GM19372 (cell line): ENCODE measurements around the gene USH2A.

ENCODE experiments used
- ATAC-seq: cut with Tn5 transposase; IDR thresholded peaks from one replicate; pipeline ENCODE4 v1.9.1; 2021; ENCODE audit warnings: mild to moderate bottlenecking, low read depth, moderate library complexity; ENCODE audit not compliant: unreplicated experiment

The USH2A gene, protein sequence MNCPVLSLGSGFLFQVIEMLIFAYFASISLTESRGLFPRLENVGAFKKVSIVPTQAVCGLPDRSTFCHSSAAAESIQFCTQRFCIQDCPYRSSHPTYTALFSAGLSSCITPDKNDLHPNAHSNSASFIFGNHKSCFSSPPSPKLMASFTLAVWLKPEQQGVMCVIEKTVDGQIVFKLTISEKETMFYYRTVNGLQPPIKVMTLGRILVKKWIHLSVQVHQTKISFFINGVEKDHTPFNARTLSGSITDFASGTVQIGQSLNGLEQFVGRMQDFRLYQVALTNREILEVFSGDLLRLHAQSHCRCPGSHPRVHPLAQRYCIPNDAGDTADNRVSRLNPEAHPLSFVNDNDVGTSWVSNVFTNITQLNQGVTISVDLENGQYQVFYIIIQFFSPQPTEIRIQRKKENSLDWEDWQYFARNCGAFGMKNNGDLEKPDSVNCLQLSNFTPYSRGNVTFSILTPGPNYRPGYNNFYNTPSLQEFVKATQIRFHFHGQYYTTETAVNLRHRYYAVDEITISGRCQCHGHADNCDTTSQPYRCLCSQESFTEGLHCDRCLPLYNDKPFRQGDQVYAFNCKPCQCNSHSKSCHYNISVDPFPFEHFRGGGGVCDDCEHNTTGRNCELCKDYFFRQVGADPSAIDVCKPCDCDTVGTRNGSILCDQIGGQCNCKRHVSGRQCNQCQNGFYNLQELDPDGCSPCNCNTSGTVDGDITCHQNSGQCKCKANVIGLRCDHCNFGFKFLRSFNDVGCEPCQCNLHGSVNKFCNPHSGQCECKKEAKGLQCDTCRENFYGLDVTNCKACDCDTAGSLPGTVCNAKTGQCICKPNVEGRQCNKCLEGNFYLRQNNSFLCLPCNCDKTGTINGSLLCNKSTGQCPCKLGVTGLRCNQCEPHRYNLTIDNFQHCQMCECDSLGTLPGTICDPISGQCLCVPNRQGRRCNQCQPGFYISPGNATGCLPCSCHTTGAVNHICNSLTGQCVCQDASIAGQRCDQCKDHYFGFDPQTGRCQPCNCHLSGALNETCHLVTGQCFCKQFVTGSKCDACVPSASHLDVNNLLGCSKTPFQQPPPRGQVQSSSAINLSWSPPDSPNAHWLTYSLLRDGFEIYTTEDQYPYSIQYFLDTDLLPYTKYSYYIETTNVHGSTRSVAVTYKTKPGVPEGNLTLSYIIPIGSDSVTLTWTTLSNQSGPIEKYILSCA (N-terminal part only)

DNA sequence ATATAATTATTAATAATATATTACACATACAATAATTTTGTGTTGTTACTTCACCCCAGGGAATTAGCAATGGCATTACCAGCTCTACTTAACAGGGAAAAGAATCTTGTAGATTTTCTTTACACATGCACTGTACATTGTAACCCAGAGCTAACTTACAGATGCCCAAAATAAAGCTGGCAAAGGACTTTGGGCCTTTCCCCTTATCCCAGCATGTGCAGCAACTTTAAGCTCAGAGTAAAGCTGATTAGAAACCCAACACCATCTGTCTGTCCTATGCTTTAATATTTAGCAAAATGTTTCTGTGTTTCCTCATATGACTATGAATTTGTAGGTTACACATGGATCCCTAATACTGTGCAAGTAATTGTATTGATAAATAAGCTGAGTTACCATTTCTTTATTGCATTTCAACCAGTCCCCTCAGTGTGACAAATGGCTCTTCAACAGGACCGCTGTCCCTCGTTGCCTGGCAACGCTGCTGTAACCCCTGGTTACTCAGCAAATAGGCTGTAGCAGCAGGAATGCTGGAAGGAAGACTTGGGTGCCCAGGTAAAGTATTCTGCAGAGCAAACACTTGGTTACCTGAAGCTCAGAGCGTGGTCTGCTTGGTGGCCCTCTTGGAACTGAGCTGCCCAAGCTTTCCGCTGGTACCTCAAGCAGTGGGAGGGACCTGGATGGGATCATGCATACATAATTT is at the start of gene USH2A:
Gene USH2A, minus strand, starts transcription at position 628 of the 700 bp plus-strand sequence. CDS start 1,112 bp downstream, outside the sequence.
- no peak for ATAC-seq

DNA sequence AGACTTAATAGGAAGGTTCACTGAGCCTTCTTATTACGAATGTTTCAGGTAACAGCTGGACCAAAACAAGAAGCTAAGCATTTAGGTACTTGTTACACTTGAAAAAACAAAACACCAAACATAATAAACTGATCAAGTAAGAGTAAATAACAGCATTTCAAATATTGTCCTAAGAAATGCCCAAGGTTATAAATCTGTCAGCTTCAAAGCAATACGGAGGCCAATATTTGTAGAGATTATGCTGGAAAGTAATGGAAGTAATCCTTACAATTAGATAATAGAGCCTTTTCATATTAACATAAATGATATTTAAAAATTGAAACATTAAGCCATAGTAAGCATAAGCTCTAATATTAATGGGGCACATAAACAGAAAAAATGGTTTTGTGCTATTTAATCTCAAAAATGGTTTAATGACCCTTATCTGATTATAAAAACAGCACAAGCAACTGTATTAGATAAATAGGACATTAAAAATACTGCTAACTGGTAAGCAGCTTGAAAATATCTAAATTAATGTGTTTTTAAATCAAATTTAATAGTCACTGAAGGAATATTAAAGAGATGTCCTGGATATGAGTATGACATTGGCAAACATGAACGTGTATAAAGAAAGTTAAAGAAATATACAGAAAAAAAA is 43.0 kb upstream of the USH2A start:
- ATAC-seq = no peak

DNA sequence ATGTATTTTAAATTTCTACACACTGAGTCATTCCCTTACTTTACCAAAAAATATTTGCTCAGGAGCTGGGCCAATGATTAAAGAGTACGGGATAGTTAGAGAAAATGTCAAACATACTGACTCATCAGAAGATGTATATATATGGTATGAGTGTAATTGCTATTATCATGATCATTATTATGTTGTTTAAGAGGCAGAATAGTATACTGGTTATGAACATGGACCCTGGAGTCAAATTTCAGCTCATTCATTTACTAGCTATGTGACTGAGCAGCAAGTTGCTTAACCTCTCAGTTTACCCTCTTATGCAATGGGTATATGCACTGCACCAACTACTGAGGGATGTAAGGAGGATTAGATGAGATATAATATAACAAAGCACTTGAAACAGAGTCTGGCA is 41.2 kb upstream of the USH2A start:
- ATAC-seq = no peak

DNA sequence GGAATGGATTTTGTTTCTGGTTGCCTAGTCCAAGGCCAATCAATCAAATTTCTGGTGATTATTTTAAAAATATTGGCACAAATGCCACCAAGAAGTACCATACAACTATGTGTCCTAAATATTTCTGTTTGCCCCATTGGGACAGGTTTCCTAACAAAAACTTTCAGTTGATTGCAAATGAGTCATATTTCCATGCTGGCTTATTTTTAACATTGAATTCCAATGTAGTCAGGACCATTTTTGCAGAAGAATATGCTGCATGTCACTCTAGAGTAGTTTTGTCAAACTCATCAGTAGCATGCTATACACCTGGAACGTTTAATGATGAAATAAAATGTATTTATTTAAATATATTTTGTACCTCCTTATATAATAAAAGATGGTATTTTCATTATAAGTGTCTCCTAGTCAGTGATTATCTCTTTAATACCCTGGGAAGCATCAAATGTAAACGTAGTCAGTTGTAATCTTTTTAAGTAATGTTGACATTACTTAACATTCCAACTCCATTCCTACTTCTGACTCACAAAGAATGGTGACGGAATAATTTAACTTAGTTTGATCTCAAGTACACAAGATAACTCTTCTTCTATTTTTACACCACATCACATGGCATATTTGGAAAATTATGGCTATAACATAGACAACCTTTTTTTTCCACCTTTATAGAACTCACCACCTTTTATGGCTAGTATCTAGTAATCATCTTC is 39.0 kb upstream of the USH2A start:
- no peak for ATAC-seq

DNA sequence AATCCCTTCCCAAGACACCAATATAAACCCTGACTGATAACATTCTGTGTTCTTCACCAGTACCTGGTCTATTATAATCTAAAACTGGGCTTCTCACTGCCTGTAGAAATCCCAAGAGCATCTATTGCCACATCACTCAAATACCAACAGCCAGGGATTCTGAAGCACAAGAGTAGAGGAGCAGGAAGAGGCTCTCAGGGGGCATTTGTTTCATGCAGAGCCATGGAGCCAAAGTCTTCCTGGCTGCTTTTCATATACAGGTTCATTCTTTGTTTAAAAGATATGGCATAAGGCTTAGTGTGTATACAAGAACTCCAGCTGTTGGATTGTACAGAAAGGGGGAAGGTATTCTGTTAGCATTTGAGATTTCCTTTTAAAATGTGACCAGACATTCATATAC is 38.2 kb upstream of the USH2A start:
- no peak for ATAC-seq

DNA sequence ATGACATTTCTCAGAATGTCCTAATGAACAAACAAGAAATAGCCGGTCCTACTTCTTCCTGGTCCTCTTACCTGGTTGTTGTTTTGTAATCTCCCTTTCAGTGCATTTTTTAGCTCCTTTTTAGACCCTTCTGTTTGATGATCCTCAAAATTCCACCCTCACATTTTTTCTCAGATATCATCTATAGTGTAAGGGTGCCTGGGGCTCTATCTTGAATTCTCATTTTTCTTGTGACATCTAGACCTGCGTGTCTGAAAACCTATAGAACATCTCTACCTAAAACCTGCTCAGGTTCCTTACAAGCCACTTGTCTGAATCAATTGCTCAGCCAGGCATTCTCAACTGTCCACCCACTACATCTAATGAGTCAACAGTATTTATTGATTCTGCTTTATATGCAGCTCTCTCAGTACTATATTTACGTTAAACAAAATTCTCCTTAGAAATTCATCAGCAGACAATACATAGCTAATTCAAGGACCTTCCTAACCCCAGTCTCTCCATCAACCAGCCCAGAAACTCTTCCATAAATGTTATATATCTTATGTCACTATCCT is 36.5 kb upstream of the USH2A start:
- ATAC-seq = no peak

DNA sequence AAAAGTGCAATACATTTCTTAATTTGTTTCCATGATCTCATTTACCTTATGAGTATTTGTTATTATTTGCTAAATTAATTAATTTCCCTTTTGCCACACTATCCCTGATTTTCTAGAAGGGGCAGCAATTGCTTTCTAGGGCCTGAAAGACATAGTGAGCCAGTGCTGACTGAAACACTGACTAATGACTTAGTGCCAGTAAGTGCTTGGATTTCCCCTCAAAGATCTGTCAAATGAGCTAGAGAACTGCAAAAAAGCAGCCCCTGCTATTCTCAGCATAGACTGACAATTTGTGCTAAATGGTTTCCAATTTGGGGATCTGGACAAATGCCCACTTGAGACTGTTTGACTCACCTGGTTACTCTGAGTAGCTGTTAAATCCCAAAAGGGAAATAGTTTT is 35.6 kb upstream of the USH2A start:
- ATAC-seq = no peak

DNA sequence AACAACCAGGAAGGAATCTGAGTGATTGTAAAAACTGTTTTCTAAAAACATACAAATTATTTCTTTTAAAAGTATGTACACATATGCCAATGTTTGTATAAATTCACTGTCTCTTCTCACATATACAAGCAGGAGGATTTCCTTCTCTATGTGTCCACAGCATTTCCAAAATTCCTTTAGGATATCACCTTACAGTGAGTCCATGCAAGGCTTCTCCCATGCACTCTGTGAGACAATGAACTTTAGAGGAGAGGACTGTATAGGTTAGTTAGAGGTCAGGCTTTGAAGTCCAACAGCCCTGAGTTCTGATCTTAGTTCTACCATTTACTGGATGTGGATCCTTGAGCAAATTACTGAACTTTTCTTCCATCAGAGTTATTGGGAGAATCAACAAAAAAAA is 34.1 kb upstream of the USH2A start:
- ATAC-seq = no peak

DNA sequence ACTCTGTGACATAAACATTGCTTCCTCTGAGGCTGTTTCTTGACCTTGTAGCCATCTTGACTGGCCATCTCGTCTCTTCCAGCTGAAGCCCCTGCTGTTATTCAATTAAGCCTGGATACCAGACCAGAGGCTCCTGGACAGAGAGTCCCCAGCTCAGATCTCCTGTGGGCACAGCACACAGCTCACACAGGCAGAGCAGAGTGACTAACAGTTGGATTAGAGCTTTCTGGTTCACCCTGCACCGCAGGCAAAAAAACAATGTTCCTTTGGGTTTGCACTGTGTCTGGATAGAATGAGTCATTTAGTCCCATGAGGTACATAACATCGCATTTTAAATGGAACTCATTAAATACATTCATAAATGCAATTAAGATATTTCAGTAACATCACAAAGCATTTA is 33.4 kb upstream of the USH2A start:
- no peak for ATAC-seq

DNA sequence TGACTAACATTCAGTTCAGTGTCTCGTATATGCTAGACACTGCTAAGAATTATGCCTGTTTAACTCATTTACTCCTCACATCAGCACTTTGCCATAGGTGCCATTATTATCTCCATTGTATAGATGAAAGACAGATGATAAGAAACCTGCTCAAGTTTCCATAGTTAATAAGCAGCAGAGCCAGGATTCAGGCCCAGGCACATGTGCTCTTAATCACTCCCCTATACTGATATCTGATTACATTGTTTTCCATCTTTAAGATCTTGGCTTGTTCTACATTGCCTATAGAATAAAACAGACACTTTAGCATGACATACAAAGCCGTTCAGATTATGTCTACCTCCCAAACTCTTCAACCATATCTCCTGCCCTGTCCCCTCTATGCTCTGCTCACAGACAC is 30.5 kb upstream of the USH2A start:
- no peak for ATAC-seq

GRCh38 chr1:216450227-216450626 is 27.0 kb upstream of the USH2A start:
- ATAC-seq = no peak

DNA sequence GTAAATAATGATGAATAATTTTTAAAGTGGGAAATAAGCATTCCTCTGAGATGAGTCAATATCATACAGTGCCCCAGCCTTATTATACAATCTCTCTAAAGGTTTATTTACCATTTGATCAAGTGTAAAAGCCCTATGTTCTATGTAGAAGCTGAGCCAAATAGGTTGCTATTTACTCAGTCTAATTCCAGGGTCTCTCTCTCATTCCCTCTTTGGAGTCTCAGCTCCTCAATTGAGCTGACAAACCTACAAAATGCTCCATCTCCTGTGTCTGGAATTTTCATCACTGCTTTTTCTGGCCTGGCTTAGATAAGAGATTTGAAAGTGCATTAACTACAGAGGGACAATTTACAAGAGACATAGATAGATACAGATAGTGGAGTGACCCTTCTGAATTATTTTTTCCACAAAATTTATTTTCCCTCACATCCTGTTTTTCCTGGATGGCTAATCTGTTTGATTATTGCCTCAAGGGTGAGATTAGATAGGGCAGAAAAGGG is 24.8 kb upstream of the USH2A start:
- ATAC-seq = no peak

DNA sequence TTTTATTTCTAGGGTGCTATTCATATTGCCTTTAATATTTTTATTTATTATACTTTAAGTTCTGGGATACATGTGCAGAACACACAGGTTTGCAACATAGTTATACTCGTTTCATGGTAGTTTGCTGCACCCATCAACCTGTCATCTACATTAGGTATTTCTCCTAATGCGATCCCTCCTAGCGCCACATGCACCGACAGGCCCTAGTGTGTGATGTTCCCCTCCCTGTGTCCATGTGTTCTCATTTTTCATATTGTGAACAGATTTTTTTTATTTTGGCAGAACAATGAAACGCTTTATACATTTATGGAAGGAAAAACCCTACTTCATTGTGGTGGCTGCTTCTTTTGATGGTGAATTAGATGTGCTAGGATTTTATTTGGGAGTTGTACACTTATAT is 14.4 kb upstream of the USH2A start:
- ATAC-seq = no peak

DNA sequence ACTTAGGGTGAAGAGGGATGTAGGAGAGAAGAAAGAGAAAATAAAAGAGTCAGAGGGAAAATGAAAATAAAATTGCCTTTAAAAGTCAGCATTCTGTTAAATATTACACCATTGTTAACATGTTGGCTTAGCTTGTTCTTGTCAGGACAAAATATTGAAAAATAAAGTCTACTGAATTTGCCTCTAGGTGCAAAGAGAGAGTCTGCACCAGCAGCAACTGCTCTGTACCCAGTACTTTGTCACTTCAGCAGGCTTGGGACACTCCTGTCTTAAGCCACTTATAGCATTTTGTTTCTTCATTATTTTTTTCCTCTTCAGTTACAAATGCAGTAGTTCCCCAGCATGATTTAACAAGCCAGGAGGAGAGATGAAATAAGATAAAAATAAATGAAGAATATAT is 11.0 kb upstream of the USH2A start:
- ATAC-seq = no peak

DNA sequence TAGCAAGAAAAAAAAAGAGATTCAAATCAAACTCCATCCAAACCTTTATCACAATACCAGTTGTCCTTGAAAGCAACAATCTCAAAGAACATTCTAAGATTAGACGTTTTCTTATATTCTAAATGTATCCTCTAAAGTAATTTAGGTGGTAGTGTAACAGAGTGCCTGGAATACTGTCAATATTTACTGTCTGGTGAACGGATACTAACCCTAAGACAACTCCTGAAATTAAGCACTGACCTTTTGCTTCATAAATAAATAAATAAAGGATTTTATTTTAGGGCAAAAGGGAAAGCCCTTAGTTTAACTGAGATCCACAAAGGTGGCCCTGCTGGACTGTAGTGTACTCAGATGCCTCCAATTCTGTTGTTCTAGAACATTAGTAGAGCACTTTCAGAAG is 9.9 kb upstream of the USH2A start:
- ATAC-seq = no peak

GRCh38 chr1:216430744-216431143 is 7.5 kb upstream of the USH2A start:
- no peak for ATAC-seq

DNA sequence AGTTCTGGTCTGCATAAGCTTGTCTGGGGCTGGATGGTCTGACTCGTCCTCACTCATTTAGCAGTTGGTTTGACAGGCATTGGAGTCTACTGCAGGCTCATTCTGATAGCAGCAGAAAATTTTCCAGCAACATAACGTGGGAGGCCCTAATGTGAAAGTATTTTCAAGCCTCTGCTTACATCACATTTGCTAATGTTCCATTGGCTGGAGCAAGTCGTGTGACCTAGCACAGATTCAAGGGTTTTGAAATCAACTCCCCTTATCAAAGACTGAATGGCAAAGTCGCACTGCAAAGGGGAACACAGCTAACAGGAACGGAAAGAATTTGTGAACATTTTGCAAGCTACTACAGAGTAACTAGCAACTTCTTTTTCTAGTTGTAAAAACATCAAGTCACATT is 2.3 kb upstream of the USH2A start:
- no peak for ATAC-seq

DNA sequence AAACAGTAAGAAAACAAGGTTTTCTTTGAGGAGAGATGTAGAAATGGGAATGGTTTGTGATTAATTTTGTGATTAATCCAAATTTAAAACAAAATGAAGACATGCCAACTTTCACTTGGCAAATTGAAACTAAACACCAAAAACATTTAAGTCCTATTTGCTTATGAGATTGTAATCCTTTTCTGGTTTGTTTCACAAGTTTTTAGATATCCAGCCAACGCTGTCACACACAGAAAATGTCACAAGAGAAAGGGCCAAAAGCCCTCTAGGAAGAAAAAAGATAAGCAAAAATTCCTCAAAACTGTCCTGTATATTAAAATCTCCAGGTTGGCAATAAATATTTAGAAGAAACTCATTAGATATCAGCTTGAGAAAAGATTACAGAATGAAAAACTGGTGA is 2.5 kb downstream of the USH2A start:
- no peak for ATAC-seq

- ATAC-seq = no peak
These were observed 3.0 kb downstream of the USH2A start for GRCh38 chr1:216420263-216420662.
